SJSA1 (cell line): Measurements from ENCODE around the gene STIM2. TPM values are rescaled to one million over a fixed set of nuclear protein-coding genes. Genes with fewer than 3 reads are reported as not detected.

Source experiments
- DNase-seq, 2 experiments: peaks; one replicate each; pipeline ENCODE4 v3.0.0-alpha.2; 2015 to 2020; ENCODE audit warnings: low spot score in 2 of 2, low read depth in 1 of 2
- H3K27ac ChIP-seq: fragments of 250-450 bp; sonication (Bioruptor Pico); 2 replicates; pipeline ENCODE4 v1.5.1; 2020; ENCODE audit warnings: mild to moderate bottlenecking, moderate library complexity
- H3K27me3 ChIP-seq: fragments of 250-450 bp; sonication (Bioruptor Pico); replicated peaks from 2 replicates; pipeline ENCODE4 v1.5.1; 2020; ENCODE audit warnings: mild to moderate bottlenecking, moderate library complexity
- H3K36me3 ChIP-seq: fragments of 250-450 bp; sonication (Bioruptor Pico); 2 replicates; pipeline ENCODE4 v1.5.1; 2020; ENCODE audit warnings: mild to moderate bottlenecking
- H3K4me1 ChIP-seq: fragments of 250-450 bp; sonication (Bioruptor Pico); replicated peaks from 2 replicates; pipeline ENCODE4 v1.6.1; 2021; ENCODE audit warnings: mild to moderate bottlenecking
- H3K4me3 ChIP-seq: fragments of 250-450 bp; sonication (Bioruptor Pico); 2 replicates; pipeline ENCODE4 v1.5.1; 2020; ENCODE audit warnings: mild to moderate bottlenecking
- H3K9me3 ChIP-seq: fragments of 250-450 bp; sonication (Bioruptor Pico); replicated peaks from 2 replicates; pipeline ENCODE4 v1.5.1; 2020; ENCODE audit warnings: mild to moderate bottlenecking
- total RNA-seq: library from RNA; depleted of rRNA; stranded (reverse); fragments of >200 nt; shearing (Covaris generic); gene quantifications from 2 replicates; pipeline ENCODE4 v1.2.3, GENCODE V29; 2014

STIM2 gene
- total RNA-seq, 1 experiment from 2014 or later: 13.1 TPM

DNA sequence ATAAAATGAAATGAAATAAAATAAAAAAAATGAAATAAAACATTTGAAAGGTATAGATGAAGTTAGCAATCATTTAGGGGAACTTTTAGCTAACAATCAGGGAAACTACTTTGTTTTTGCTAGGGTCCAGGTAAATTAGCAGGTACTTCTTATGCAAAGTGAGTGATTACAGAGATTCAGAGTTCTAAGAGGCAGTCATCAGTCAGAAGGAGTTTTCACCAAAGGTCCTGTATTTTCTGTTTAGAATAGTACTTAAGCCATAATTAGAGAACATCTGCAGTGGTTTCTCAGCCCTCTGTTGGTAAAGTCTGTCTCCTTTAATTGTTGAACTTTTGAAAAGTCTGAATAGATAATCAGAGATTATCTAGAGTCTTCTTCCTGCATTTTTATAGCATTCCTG lies 50.6 kb downstream of the STIM2 start:
- no peak for DNase-seq
- no peak overlapping the region for H3K27ac ChIP-seq
- H3K27me3 ChIP-seq: no peaks in the 10 kb centered on the region
- H3K4me3 ChIP-seq: no peak overlapping the region
- H3K9me3 ChIP-seq: no peaks in the 10 kb centered on the region
- no peaks in the 10 kb centered on the region for H3K4me1 ChIP-seq
- H3K36me3 ChIP-seq: no peaks in the 10 kb centered on the region

DNA sequence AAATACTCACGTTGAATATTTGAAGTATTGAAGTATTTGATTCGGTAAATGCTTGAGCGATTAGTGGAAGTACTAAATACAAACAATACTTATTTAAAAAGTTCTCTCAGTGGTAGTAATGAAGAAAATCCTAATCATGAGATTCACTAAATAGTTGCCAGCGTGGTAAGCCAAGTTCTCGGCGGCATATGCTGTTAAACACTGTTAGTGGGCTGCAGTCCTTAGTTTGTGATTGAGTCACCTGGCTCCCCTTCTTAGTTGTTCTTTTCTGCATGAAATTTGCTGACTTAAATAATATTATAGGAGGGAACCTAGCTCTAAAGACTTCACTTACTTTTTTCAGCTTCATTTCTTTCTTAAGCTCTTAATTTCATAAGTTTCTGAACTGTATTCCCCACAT lies 51.4 kb downstream of the STIM2 start:
- no peak for DNase-seq
- H3K27me3 ChIP-seq: no peaks in the 10 kb centered on the region
- no peak overlapping the region for H3K27ac ChIP-seq
- H3K4me1 ChIP-seq: no peaks in the 10 kb centered on the region
- no peaks in the 10 kb centered on the region for H3K36me3 ChIP-seq
- H3K4me3 ChIP-seq: no peak overlapping the region
- H3K9me3 ChIP-seq: no peaks in the 10 kb centered on the region

DNA sequence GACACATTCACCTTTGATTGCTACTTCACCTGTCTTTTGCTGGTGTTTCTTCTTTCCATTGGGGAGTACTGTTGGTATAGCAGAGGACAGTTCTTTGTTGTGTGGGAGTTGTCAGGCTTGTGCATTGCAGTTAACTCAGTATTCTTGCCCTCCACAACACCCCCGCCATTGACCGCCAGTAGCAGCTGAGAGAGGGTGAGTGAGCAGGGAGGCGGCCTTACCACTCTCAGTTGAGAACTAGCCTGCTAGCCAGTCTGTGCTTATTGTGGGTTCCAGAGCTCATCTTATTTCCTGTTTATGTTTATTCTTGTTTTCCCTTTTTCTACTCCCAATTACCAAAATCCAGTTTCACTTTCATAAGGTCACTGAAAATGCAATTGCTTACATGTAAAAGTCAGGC lies 52.2 kb downstream of the STIM2 start:
- H3K4me3 ChIP-seq: no peak overlapping the region
- H3K9me3 ChIP-seq: no peaks in the 10 kb centered on the region
- no peaks in the 10 kb centered on the region for H3K27me3 ChIP-seq
- H3K4me1 ChIP-seq: no peaks in the 10 kb centered on the region
- DNase-seq: no peak
- no peak overlapping the region for H3K27ac ChIP-seq
- H3K36me3 ChIP-seq: no peaks in the 10 kb centered on the region

DNA sequence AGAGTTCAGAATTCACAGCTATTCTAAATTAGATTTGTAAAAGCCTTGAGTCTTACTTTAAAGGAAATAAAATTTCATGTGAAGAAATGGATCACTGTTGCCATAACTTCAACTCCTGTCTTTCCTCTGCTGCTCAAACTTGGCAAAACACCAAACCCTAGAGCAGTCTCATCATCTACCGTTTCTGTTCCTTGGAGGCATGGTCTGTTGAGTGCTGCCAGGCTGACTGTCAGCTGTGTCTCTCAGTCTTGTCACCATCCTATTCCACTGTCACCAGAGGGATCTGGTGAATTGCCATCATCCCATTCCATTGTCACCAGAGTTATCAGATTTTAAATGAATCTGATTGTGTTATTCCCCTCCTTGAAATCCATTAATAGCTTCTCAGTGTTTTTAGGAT lies 55.6 kb downstream of the STIM2 start:
- DNase-seq: no peak
- Histone ChIP-seq H3K27me3 (no peaks in the 10 kb centered on the region), H3K36me3 (no peaks in the 10 kb centered on the region), H3K4me1 (no peaks in the 10 kb centered on the region), H3K4me3 (no peak overlapping the region), H3K9me3 (no peaks in the 10 kb centered on the region), H3K27ac (no peak overlapping the region)

DNA sequence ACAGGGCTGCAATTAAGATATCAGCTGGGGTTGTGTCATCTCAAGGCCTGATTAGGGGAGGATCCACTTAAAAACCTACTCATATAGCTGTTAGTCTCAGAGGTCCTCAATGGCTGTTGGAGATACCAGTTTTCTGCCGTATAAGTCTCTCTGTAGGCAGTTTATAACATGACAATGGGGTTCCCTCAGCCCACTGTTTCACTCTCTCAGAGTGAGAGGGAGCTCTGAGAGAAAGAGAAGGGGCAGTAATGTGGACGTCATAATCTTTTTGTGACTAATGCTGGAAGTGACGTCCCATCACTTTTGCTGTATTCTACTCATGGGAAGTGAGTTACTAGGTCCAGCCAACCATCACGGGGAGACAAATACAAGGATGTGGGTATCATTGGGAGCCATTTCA lies 70.3 kb downstream of the STIM2 start:
- no peaks in the 10 kb centered on the region for H3K4me1 ChIP-seq
- no peak overlapping the region for H3K27ac ChIP-seq

DNA sequence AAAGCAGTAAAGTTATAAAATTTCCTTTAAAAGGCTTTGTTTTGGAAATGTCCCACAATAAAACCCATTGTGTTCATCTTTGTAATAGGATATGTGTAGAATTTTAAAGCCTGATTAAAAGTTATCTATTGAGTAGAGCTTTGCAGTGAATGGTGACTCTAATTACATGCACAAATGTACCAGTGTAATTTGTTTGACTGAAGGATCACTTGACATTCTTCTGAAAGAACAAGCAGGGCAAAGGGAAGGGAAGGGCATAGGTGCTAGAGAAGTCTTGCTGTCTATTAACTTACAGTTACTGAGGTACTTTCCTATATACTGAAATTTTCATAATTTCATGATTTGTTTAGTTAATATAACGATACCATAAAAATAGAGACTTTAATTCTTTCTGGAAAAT lies 70.8 kb downstream of the STIM2 start:
- Histone ChIP-seq H3K4me3 (no peak overlapping the region), H3K4me1 (no peaks in the 10 kb centered on the region), H3K9me3 (no peaks in the 10 kb centered on the region), H3K27ac (no peak overlapping the region), H3K27me3 (no peaks in the 10 kb centered on the region), H3K36me3 (no peaks in the 10 kb centered on the region)
- DNase-seq: no peak

More for the DNA sequence above, 70.3 kb downstream of the STIM2 start:
- no peak for DNase-seq
- Histone ChIP-seq H3K27me3 (no peaks in the 10 kb centered on the region), H3K4me3 (no peak overlapping the region), H3K9me3 (no peaks in the 10 kb centered on the region), H3K36me3 (no peaks in the 10 kb centered on the region)

DNA sequence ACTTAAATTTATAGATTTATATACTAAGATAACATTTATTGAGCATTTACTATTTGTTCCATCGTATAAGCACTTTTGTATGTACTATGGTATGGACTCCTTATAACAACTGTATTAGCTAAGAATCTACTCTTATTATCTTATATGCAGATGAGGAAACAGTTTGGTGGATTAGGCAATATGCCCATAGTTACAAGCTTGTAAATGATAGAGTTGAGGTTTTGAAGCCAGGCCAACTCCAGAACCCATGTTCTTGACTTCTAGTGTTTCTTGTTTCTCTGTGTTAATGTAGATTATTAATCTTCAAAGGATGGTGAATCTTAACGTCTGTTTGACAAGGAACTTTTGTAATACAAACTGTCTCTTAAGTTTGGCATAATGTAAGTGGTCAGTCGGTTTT lies 71.3 kb downstream of the STIM2 start:
- no peak for DNase-seq

DNA sequence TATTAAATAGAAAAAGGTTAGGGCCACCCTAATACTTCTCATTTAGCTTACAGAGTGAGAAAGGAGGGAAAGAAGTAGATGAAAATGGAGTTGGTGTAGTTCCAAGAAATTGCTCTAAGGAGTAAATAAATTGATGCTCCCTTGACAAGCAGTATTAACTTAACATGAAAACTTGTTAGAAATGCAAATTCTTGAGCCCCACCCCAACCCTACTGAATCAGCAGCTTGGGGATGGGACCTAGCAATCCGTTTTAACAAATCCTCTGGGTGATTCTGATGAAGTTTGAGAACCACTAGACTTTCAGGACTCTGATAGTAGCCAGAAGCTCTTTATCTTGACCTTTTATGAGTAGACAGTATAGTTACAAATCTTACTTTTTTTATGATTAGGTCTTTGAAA lies 74.8 kb downstream of the STIM2 start:
- no peak overlapping the region for H3K4me3 ChIP-seq
- H3K27ac ChIP-seq: no peak overlapping the region
- DNase-seq: no peak
- H3K9me3 ChIP-seq: no peaks in the 10 kb centered on the region
- H3K4me1 ChIP-seq: no peaks in the 10 kb centered on the region
- H3K36me3 ChIP-seq: no peaks in the 10 kb centered on the region
- no peaks in the 10 kb centered on the region for H3K27me3 ChIP-seq

More for the DNA sequence above, 71.3 kb downstream of the STIM2 start:
- H3K36me3 ChIP-seq: no peaks in the 10 kb centered on the region
- H3K4me3 ChIP-seq: no peak overlapping the region
- no peaks in the 10 kb centered on the region for H3K9me3 ChIP-seq
- no peak overlapping the region for H3K27ac ChIP-seq
- H3K4me1 ChIP-seq: no peaks in the 10 kb centered on the region
- no peaks in the 10 kb centered on the region for H3K27me3 ChIP-seq

DNA sequence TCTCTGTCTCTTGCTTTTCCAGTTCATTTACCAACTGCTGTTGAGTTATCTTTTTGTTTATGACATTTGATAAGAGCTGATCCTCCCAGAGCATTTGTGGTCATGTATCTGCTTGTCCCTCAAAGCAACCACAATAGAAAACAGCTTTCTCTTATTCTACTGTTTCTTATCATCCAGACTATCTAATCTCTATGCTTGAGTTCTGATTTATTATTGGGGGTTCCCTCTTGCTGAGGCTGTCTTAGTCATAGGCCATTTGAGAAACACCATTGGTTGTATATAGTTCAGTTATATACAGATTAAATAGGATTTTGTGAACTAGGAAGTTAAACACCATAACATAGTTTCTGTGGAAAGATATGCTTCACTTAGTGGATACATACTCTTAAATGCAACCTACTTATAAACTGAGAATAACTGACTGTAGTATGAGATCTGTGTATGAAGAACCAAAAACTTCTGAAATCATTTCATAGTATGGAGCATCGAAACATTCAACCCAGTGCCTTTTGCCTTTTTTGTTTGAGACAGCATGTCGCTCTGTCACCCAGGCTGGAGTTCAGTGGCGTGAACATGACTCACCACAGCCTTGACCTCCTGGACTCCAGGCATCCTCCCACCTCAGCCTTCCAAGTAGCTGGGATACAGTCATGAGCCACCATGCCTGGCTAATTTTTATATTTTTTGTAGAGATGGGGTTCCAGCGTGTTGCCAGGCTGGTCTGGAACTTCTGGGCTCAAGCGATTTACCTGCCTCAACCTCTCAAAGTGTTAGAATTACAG lies 75.8 kb downstream of the STIM2 start:
- no peaks in the 10 kb centered on the region for H3K27me3 ChIP-seq
- H3K4me1 ChIP-seq: no peaks in the 10 kb centered on the region
- no peak overlapping the region for H3K4me3 ChIP-seq
- no peaks in the 10 kb centered on the region for H3K36me3 ChIP-seq
- DNase-seq: no peak
- H3K9me3 ChIP-seq: no peaks in the 10 kb centered on the region
- no peak overlapping the region for H3K27ac ChIP-seq

DNA sequence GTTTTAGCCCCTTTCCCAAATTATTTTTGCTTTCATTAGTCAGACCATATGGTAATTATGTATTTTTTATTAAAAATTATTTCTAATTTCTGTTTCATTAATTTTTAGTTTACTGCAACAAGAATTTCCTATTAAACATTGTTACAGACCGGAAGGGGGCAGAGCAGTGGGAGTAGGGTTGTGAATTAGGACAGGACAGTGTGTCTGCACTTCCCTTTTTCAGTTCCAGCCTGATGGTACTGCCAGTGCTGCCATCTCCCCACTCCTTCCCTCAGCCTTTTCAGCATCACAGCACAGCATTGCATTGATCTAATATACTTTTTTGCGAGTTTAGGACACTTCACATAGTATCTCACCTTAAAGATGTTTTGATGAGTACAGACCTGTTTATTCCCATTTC lies 76.5 kb downstream of the STIM2 start:
- no peak for DNase-seq
- no peak overlapping the region for H3K27ac ChIP-seq
- no peaks in the 10 kb centered on the region for H3K9me3 ChIP-seq
- no peaks in the 10 kb centered on the region for H3K27me3 ChIP-seq
- H3K4me1 ChIP-seq: no peaks in the 10 kb centered on the region
- H3K36me3 ChIP-seq: no peaks in the 10 kb centered on the region
- no peak overlapping the region for H3K4me3 ChIP-seq

DNA sequence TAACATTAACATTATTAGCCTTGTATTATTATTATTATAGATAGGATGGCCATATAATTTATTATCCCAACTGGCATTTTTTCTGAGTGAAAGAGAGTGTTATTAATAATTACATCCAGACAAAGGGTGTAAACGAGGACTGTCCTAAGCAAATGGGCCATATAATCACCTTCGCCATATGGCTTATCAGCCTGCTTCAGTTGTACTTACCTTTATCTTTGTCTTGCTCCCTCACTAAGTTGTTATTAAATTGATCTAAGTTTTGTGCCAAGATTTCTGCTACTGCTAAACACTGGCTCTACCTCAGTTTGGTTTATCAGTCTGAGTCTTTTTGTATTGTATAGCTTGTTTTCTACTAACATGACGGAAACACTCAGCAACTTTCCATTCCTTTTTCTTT lies 76.9 kb downstream of the STIM2 start:
- no peak overlapping the region for H3K27ac ChIP-seq
- H3K36me3 ChIP-seq: no peaks in the 10 kb centered on the region
- no peaks in the 10 kb centered on the region for H3K27me3 ChIP-seq
- no peak for DNase-seq
- no peak overlapping the region for H3K4me3 ChIP-seq
- no peaks in the 10 kb centered on the region for H3K9me3 ChIP-seq
- H3K4me1 ChIP-seq: no peaks in the 10 kb centered on the region

DNA sequence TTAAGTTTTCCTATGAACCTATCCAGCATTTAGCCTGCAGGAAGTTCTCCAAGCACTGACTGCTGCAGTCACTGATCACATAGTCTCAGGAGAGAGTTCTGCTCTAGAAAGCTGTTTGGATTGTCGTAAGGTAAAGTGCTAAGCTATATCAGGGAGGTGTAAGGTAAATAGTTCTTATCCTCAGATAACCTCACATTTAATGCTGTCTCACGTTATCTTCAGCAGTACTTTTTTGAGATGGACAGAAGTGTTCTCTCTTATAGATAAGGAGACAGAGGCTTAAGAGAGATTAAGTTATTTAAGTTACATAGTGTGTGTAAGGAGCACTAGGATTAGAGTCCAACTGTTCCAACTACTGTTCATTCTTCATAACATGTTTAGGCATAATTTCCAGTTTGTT lies 77.9 kb downstream of the STIM2 start:
- Histone ChIP-seq H3K9me3 (no peaks in the 10 kb centered on the region), H3K27me3 (no peaks in the 10 kb centered on the region), H3K4me3 (no peak overlapping the region), H3K4me1 (no peaks in the 10 kb centered on the region), H3K27ac (no peak overlapping the region), H3K36me3 (no peaks in the 10 kb centered on the region)
- DNase-seq: no peak

DNA sequence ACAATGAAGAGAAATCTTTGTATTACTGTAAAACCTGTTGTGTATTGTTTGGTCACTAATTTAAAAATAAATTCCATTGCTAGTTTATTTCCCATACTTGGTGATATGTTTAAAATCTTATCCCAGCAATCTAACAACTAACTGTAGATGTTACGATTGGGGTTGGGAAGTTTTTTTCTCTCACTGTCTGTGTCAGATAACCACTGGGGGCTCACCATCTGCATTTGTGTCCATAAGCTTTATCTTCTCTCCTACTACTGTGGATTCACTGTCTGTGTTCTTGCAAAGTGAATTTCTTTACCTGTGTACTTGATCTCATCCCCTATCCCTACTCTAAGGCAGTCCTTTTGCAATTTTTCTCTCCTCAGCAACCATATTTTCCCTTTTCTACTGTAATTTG lies 81.3 kb downstream of the STIM2 start:
- Histone ChIP-seq H3K27me3 (no peaks in the 10 kb centered on the region), H3K4me1 (no peaks in the 10 kb centered on the region)
- no peak for DNase-seq

DNA sequence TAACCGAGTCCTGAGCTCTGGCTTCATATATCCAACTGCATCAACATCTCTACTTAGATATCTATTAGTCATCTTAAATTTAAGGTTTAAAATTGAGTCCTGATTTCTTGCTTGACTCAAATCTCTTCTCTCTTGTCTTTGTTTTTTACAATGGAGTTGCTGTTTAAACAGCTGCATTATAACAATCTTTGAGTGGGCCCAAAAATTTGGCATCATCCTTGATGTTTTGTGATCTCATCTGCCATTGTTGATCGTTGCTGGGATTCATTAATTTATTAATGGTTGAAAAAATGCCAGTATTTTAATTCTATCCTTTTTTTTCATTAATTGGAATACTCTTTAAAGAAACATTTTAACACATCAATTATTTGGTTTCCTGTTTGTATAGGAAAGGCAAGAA lies 82.2 kb downstream of the STIM2 start:
- H3K9me3 ChIP-seq: no peaks in the 10 kb centered on the region
- H3K36me3 ChIP-seq: no peaks in the 10 kb centered on the region
- no peak overlapping the region for H3K27ac ChIP-seq
- no peak for DNase-seq
- no peak overlapping the region for H3K4me3 ChIP-seq
- no peaks in the 10 kb centered on the region for H3K4me1 ChIP-seq
- no peaks in the 10 kb centered on the region for H3K27me3 ChIP-seq

More for the DNA sequence above, 81.3 kb downstream of the STIM2 start:
- Histone ChIP-seq H3K9me3 (no peaks in the 10 kb centered on the region), H3K27ac (no peak overlapping the region), H3K36me3 (no peaks in the 10 kb centered on the region), H3K4me3 (no peak overlapping the region)

DNA sequence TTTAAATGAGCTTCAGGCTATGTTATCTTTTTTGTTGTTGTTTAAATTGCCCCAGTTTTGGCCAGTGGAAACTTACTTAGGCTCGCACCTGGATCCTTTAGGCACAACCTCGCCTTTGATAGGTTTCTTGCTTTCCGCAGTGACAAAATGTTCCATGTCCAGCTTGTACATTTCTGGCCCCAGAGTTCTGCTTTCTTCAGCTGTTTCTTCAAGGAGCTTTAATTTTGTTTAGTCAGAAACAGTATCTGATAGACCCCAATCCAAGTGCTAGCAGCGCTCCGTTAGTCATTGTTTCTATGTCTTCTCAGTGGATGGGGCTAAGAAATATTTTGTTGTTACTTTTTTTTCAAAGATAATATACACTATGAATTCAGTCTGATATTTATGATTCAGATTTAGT lies 82.8 kb downstream of the STIM2 start:
- Histone ChIP-seq H3K9me3 (no peaks in the 10 kb centered on the region), H3K27ac (no peak overlapping the region), H3K36me3 (no peaks in the 10 kb centered on the region), H3K4me3 (no peak overlapping the region), H3K27me3 (no peaks in the 10 kb centered on the region), H3K4me1 (no peaks in the 10 kb centered on the region)
- no peak for DNase-seq
